NCI-H2081 (cell line): ENCODE results near the gene PRKCQ.

Experiments used
- DNase-seq, 2 experiments: peaks; one replicate each; lab custom pipeline; 2025; lab: John Stamatoyannopoulos, UW

Gene PRKCQ

GRCh38 chr10:6405713-6406112 lies 174.4 kb downstream of the PRKCQ start:
- DNase-seq = no peak

GRCh38 chr10:6404127-6405072 lies 175.7 kb downstream of the PRKCQ start:
- no peak for DNase-seq

- no peak for DNase-seq
Observed at GRCh38 chr10:6402960-6403359, 177.1 kb downstream of the PRKCQ start.

GRCh38 chr10:6402349-6402709 lies 177.7 kb downstream of the PRKCQ start:
- no peak for DNase-seq

- DNase-seq = peak; percentile 54 to 77
Observed at GRCh38 chr10:6401558-6402348, 178.3 kb downstream of the PRKCQ start.

GRCh38 chr10:6400821-6401465 lies 179.1 kb downstream of the PRKCQ start:
- no peak for DNase-seq

- DNase-seq = no peak
Observed at GRCh38 chr10:6400331-6400730, 179.7 kb downstream of the PRKCQ start.

GRCh38 chr10:6399879-6400278 lies 180.2 kb downstream of the PRKCQ start:
- DNase-seq = no peak

- DNase-seq = no peak
Observed at GRCh38 chr10:6399231-6399741, 180.8 kb downstream of the PRKCQ start.

GRCh38 chr10:6398399-6398798 lies 181.7 kb downstream of the PRKCQ start:
- DNase-seq = no peak

- peak in 1 of 2 experiments; percentile 44 for DNase-seq
Observed at GRCh38 chr10:6396652-6397051, 183.4 kb downstream of the PRKCQ start.

GRCh38 chr10:6396226-6396625 lies 183.8 kb downstream of the PRKCQ start:
- DNase-seq = no peak

GRCh38 chr10:6395606-6396005 lies 184.5 kb downstream of the PRKCQ start:
- DNase-seq = no peak

GRCh38 chr10:6394084-6394483 lies 186.0 kb downstream of the PRKCQ start:
- DNase-seq = no peak

GRCh38 chr10:6393168-6393567 lies 186.9 kb downstream of the PRKCQ start:
- DNase-seq = no peak

GRCh38 chr10:6390213-6390845 lies 189.7 kb downstream of the PRKCQ start:
- DNase-seq = no peak

GRCh38 chr10:6388261-6388893 lies 191.7 kb downstream of the PRKCQ start:
- DNase-seq = no peak

- no peak for DNase-seq
Observed at GRCh38 chr10:6386960-6387359, 193.1 kb downstream of the PRKCQ start.

GRCh38 chr10:6386346-6386745 lies 193.7 kb downstream of the PRKCQ start:
- no peak for DNase-seq

GRCh38 chr10:6385665-6386064 lies 194.4 kb downstream of the PRKCQ start:
- no peak for DNase-seq

- no peak for DNase-seq
Observed at GRCh38 chr10:6384847-6385246, 195.2 kb downstream of the PRKCQ start.
